Measurements from ENCODE around the gene C11orf65. TPM values are rescaled to one million over a fixed set of nuclear protein-coding genes. Genes with fewer than 3 reads are reported as not detected.
A peak's percentile ranks its signal among the peaks of the same experiment; 100 is the strongest.

Gene C11orf65
- total RNA-seq, 2 donors from 2014 or later = 1.3 to 1.6 TPM

GRCh38 chr11:108370315-108370714, 97.0 kb downstream of the C11orf65 start:
- TF ChIP-seq POLR2A (IDR thresholded peaks at IDR 0.05) = no peak
- ATAC-seq = no peak
- intact Hi-C loops (cut with DNase I) = no loop called here
- H3K27me3 ChIP-seq = no peaks in the 10 kb centered on the region
- peaks cover 0 to 2% of the 10 kb centered on the region in 2 donors for H3K36me3 ChIP-seq (replicated peaks in 1 of 2; ENCODE audit: insufficient read depth in 1 of 2, low read depth in 2 of 2)
- no peaks in the 10 kb centered on the region for H3K4me1 ChIP-seq
- H3K9me3 ChIP-seq = no peaks in the 10 kb centered on the region
- no peak for DNase-seq
- H3K4me3 ChIP-seq = no peak overlapping the region
- no peak overlapping the region for H3K27ac ChIP-seq

- Histone ChIP-seq H3K4me1 (no peaks in the 10 kb centered on the region), H3K36me3 (replicated peaks in 1 of 2; ENCODE audit: insufficient read depth in 1 of 2, low read depth in 2 of 2) (peaks cover 0 to 7% of the 10 kb centered on the region in 2 donors), H3K27ac (no peak overlapping the region), H3K27me3 (no peaks in the 10 kb centered on the region), H3K4me3 (no peak overlapping the region), H3K9me3 (no peaks in the 10 kb centered on the region)
- WGBS, 2 donors = 77 to 87% methylated on average over 5 of the region's 5 CpGs
- ATAC-seq = no peak
- no peak for DNase-seq
- TF ChIP-seq POLR2A (IDR thresholded peaks at IDR 0.05) (no peak), CTCF (IDR thresholded peaks at IDR 0.05) (no peak)
- intact Hi-C loops (cut with DNase I) = no loop called here
Measured at GRCh38 chr11:108369064-108369463, 98.3 kb downstream of the C11orf65 start.

GRCh38 chr11:108368134-108368533, 99.2 kb downstream of the C11orf65 start:
- WGBS, 2 donors = 40 to 83% methylated on average over 1 of the region's 1 CpG
- intact Hi-C loops (cut with DNase I) = no loop called here
- Histone ChIP-seq H3K27ac (peak overlapping the region in 1 of 4 donors; percentile 14), H3K9me3 (no peaks in the 10 kb centered on the region), H3K27me3 (no peaks in the 10 kb centered on the region), H3K4me1 (no peaks in the 10 kb centered on the region), H3K36me3 (replicated peaks in 1 of 2; ENCODE audit: insufficient read depth in 1 of 2, low read depth in 2 of 2) (peaks cover 0 to 7% of the 10 kb centered on the region in 2 donors), H3K4me3 (no peak overlapping the region)
- no peak for DNase-seq
- no peak for ATAC-seq
- TF ChIP-seq POLR2A (IDR thresholded peaks at IDR 0.05) (no peak), CTCF (IDR thresholded peaks at IDR 0.05) (no peak)

GRCh38 chr11:108364159-108364558, 103.2 kb downstream of the C11orf65 start:
- H3K4me3 ChIP-seq = no peak overlapping the region
- peaks cover 0 to 7% of the 10 kb centered on the region in 2 donors for H3K36me3 ChIP-seq (replicated peaks in 1 of 2; ENCODE audit: insufficient read depth in 1 of 2, low read depth in 2 of 2)
- DNase-seq = no peak
- intact Hi-C loops (cut with DNase I) = no loop called here
- WGBS, 2 donors = 86 to 90% methylated on average over 2 of the region's 2 CpGs
- H3K4me1 ChIP-seq = no peaks in the 10 kb centered on the region
- H3K27me3 ChIP-seq = no peaks in the 10 kb centered on the region
- no peak overlapping the region for H3K27ac ChIP-seq
- H3K9me3 ChIP-seq = no peaks in the 10 kb centered on the region
- ATAC-seq = no peak
- TF ChIP-seq POLR2A (IDR thresholded peaks at IDR 0.05) (no peak), CTCF (IDR thresholded peaks at IDR 0.05) (no peak)

GRCh38 chr11:108351468-108351867, 115.9 kb downstream of the C11orf65 start:
- Histone ChIP-seq H3K36me3 (replicated peaks in 1 of 2; ENCODE audit: insufficient read depth in 1 of 2, low read depth in 2 of 2) (peaks cover under 1 to 25% of the 10 kb centered on the region in 2 donors), H3K27ac (no peak overlapping the region)
- no peak for TF ChIP-seq POLR2A (IDR thresholded peaks at IDR 0.05)
- no peak for TF ChIP-seq CTCF (IDR thresholded peaks at IDR 0.05)

More at GRCh38 chr11:108351468-108351867, 115.9 kb downstream of the C11orf65 start:
- no peak overlapping the region for H3K4me3 ChIP-seq
- H3K4me1 ChIP-seq = no peaks in the 10 kb centered on the region
- H3K9me3 ChIP-seq = no peaks in the 10 kb centered on the region
- ATAC-seq (no peak), DNase-seq (no peak)
- H3K27me3 ChIP-seq = no peaks in the 10 kb centered on the region
- intact Hi-C loops (cut with DNase I) = no loop called here
